GM19035 (cell line): ENCODE results near the gene RMND5B.
"Not testable (repeated sequence)": the region's sequence is repeated elsewhere in the genome, so short reads cannot be mapped to it uniquely, and the experiment has no call there.

Experiments
- ATAC-seq: cut with Tn5 transposase; IDR thresholded peaks from one replicate; pipeline ENCODE4 v1.9.1; 2021; ENCODE audit not compliant: unreplicated experiment

RMND5B gene

GRCh38 chr5:178113841-178114324, 16.9 kb upstream of the RMND5B start:
- no peak for ATAC-seq

DNA sequence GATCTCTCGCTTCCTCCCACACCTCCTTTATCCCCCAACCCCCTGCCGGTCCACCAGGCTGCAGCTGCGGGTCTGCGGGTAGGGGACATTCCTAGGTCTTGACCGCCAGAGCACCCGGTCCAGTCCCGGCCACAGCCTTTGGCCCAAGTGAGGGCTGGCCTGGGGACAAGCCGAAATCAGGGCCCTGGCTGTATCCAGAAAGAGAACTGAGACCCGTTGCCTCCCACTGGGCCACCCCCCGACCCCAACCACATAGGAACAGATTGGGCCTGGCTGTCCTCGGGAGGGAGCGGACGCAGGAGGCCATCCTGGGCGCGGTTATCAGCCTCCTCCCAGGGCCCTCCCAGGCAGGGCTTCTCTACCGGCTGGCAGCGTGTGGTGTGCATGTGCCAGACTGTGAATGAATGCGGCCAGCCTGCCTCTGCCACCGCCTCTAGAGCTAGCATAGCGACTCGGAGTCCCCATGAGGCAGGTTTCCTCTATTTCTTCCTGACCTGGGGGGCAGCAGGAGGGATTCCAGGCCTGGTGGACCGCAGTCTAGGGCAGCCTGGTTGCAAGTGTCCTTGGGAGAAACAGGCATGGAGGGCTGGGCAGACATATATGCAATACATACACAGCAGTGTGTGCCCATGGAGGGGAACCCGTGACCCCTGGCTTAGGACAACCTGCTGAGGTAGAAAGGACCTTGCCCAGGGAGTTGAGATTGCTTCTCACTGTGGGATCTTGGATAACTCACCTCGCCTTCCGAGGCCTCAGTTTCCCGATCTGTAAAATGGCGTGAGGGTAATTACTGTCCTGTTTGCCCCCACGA, 16.3 kb upstream of the RMND5B start:
- ATAC-seq = no peak

DNA sequence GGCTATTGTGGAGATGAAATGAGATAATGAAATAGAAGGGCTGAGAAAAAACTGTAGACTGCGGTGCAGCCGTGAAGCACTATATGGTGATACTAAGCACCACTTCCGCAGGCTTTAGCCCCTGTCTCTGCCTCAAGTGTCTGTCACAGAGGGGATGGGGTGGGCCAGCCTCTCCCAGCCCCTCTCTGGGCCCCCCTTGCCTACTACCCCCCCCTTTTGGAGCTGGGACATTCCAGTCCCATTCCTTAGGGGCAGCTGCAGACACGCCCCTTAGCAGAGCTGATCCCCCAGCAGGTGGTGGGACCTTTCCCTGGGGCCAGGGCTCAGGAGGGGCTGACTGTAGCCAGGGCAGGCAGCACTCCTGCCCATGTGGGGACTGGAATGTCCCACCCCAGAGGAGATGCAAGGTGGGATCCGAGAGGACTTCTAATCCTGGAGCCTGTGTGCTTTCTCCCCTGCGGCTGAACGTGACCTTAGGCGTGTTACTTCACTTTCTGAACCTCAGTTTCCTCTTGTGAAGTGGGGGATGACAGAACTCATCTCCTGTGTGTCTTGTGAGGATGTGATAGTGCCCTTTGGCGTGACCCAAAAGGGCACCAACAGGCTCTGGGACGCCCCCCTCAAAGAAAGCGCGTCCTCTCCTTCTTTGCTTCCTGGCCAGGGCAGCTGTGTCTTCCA, 15.5 kb upstream of the RMND5B start:
- no peak for ATAC-seq

GRCh38 chr5:178115814-178116142, 15.0 kb upstream of the RMND5B start:
- ATAC-seq = no peak

DNA sequence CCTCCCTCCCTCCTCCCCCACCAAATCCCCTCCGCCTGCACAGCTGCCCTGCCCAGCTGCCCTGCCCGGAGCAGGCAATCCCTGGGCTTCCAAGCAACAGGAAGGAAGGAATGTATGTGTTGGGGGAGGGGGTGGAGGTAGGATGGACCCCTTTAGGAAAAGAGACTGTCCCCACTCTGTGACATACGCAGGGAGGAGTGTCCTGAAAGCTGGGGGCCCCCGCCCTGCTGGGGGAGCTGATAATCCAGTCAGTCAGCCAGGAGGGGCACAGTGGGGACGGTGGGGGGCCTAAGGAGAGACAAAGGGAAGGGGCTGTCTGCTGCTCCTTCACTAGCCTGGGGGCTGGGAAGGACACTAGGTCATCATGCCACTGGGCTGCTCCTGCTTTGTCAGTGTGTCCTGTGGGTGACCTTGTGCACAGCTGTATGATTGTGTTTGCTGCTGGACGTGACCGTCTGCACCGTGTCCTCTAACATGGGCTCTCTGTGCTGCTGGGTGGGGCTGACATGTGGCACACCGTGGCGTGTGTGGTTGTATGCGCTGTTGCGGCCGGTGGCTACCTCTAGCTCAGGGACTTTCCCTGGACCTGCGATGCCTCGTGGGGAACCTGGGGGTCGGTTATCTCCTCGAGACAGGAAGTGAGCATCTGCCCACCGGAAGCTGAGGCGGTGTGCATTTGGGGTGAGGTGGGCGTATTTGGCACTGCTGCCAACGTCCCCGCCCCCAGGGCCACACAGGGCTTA, 14.5 kb upstream of the RMND5B start:
- ATAC-seq = peak; percentile 39

- no peak for ATAC-seq
Measured at GRCh38 chr5:178117923-178118701, 12.7 kb upstream of the RMND5B start.

DNA sequence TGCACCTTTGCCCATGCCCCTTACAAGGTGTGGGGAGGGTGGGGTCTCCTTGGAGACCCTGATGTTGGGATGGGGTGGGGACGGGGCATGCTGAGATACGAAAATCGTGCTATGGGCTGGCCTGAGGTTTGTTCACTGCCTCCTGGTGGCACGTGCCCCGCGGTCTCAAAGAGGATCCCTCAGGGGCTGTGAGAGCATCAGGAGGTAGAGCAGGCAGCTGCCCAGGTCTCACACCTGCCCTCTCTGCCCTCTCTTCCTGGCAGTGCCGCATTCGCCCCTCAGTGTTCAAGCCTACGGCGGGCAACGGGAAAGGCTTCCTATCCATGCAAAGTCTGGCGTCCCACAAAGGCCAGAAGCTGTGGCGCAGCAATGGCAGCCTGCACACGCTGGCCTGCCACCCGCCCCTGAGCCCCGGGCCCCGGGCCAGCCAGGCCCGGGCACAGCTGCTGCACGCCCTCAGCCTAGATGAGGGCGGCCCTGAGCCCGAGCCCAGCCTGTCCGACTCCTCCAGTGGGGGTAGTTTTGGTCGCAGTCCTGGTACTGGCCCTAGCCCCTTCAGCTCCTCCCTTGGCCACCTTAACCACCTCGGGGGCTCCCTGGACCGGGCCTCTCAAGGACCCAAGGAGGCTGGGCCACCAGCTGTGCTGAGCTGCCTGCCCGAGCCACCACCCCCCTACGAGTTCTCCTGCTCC, 10.8 kb upstream of the RMND5B start:
- ATAC-seq = no peak

GRCh38 chr5:178120607-178121357, 10.0 kb upstream of the RMND5B start:
- peak; percentile 64 for ATAC-seq

- no peak for ATAC-seq
Measured at GRCh38 chr5:178121391-178122276, 9.2 kb upstream of the RMND5B start.

DNA sequence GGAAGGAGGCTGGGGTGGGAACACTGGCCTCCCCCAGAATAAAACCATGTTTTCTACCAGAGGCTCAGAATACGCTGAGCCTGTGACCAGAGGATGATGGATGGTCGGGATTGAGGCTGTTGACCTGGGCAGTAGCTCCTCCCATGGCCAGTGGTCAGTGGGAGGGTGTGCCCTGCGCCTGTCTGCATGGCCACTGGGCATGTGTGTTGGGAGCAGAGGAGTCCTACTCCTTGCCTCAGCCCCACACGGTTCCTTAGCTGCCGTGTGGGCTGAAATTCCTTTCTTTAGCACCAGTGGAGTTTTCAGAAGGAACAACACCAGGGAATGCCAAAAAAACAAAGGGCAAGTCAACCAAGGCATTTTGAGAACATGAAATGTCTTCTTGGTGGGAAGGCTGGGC, 8.5 kb upstream of the RMND5B start:
- ATAC-seq = no peak

- ATAC-seq = no peak
Measured at GRCh38 chr5:178123094-178123965, 7.5 kb upstream of the RMND5B start.

DNA sequence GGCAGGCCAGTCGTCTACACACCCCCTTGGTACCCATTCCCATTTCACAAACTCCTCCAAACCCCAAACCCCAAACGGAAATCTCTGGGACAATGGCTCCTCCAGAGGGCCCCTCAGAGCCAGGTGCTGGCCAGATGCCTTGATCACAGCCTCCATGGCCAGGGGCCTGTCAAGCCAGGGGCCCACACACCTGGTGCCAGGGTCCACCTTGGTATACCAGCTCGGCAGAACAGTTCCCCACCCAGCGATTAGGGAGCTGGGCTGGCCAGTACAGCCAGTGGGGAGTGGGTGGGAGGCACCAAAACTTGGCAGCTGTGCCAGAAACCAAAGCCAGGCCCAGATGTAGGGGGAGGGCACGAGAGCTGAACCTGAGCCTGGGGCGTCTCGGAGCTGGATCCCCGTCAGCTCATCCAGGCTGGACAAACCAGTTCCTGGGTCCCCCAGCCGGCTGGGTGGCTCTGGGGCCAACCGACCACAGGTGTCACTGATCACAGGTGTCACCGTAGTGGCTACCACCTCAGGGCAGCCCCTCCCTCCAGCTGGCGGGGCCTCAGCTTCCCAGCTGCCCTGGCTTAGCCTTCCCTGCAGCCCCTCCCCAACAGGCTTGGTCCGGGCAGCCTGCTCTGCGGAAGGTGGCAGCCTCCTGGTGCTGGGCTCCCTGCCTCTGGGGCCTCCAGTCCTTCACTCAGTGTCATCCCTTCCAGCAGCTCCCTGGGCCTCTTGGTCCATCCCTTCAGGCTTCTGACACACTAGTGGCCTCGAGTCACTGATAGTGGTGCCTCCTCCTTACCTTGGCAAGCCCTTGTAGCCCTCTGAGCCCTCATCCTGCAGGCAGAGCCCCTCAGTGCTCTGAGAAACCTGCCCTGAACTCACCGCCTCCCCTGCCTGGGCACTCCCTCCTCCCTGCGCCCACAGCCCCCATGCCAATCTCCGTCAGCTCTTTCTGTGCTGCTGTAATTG, 6.6 kb upstream of the RMND5B start:
- ATAC-seq = no peak

DNA sequence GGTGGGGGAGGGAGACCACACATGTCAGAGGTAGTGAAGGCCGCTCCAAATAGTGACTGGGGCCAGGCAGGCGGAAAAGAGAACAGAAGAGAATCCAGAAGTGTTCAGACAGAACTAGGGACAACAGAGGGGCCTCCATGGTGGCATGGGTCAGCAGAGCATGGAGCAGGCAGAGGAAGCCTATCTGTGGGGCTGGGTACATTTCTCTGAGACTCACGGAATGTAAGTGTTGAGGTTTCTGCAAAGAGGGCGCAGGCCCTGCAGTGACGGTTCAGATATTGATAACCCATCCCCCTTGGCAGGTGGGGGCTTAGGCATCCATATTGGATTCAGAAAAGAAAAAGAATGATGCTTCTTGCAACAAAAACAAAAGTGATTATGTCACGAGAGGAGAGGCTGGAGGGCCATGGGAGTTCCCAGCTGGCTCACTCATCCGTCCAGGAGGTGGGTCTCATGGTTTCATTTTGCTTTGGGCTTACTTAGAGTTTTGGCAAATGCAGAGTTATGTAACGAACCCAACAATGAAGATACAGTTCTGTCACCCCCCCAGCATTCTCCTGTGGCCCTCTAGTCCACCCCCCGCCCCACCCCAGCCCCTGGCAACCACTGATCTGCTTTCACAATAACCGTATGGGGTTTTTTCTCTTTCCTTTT, 5.4 kb upstream of the RMND5B start:
- ATAC-seq = no peak

GRCh38 chr5:178126556-178126955, 4.3 kb upstream of the RMND5B start:
- ATAC-seq = no peak

DNA sequence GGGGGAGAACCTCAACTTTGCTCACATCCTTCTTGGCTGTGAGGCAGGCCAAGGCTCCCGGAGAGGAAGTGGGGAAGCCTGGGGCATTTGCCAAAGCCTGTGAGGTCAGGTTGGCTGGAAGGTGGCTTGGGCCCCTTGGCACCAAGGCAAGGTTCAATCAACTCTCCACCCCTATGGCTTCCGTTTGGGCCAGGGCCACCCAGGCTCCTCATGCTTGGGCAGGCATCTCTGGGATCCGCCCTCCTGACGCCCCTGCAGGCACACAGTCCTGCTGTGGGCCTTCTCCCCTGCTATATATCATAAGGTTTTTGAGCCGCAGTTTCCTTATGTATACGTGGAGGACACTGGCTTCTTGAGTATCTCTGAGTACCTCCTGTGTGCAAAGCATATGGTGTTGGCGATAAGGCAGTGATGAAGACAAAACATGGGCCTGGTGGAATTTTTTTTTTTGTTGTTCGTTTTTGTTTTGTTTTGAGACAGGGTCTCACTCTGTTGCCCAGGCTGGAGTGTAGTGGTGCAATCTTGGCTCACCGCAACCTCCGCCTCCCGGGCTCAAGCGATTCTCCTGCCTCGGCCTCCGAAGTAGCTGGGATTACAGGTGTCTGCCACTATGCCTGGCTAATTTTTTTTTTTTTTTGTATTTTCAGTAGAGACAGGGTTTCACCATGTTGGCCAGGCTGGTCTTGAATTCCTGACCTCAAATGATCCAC, 3.4 kb upstream of the RMND5B start:
- not testable (repeated sequence) for ATAC-seq

- no peak for ATAC-seq
Measured at GRCh38 chr5:178129296-178129695, 1.5 kb upstream of the RMND5B start.
